D341Med (cell line): Measurements from ENCODE around the gene SLC66A2.
A peak's percentile ranks its signal among the peaks of the same experiment; 100 is the strongest.
"Not testable (repeated sequence)": the region's sequence is repeated elsewhere in the genome, so short reads cannot be mapped to it uniquely, and the experiment has no call there.

Source experiments
- DNase-seq: peaks from one replicate; pipeline ENCODE4 v3.0.0; 2012; ENCODE audit warnings: low spot score

Gene SLC66A2

DNA sequence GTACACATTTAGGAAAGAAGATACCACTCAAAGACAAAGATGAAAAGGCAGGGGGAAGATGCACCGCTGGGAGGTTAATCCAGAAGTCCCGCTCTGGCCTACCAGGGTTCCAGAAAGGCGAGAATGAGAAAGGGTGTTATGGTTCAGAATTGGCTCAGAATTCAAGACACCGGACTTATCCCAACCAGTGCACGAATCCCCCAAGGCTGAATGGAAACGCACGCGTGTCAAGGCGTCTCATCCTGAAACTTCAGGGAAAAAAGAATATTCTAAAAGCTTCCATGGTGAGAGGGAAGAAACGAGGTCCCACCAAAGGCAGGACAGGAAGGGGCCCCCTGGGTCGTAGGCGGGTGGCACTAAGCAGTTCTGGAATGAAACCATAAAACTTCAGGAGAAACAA, 71.9 kb downstream of the SLC66A2 start:
- no peak for DNase-seq

- no peak for DNase-seq
Measured at GRCh38 chr18:79878741-79879378, 72.6 kb downstream of the SLC66A2 start.

DNA sequence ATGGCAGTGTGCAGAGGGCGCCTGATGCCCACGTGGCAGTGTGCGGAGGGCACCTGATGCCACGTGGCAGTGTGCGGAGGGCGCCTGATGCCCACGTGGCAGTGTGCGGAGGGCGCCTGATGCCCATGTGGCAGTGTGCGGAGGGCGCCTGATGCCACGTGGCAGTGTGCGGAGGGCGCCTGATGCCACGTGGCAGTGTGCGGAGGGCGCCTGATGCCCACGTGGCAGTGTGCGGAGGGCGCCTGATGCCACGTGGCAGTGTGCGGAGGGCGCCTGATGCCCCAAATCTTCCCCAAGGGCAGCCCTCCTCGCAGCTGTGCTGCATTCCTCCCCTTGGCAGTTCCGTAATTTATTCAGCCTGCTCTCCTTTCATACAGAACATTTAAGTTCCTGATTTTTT, 73.2 kb downstream of the SLC66A2 start:
- not testable (repeated sequence) for DNase-seq

DNA sequence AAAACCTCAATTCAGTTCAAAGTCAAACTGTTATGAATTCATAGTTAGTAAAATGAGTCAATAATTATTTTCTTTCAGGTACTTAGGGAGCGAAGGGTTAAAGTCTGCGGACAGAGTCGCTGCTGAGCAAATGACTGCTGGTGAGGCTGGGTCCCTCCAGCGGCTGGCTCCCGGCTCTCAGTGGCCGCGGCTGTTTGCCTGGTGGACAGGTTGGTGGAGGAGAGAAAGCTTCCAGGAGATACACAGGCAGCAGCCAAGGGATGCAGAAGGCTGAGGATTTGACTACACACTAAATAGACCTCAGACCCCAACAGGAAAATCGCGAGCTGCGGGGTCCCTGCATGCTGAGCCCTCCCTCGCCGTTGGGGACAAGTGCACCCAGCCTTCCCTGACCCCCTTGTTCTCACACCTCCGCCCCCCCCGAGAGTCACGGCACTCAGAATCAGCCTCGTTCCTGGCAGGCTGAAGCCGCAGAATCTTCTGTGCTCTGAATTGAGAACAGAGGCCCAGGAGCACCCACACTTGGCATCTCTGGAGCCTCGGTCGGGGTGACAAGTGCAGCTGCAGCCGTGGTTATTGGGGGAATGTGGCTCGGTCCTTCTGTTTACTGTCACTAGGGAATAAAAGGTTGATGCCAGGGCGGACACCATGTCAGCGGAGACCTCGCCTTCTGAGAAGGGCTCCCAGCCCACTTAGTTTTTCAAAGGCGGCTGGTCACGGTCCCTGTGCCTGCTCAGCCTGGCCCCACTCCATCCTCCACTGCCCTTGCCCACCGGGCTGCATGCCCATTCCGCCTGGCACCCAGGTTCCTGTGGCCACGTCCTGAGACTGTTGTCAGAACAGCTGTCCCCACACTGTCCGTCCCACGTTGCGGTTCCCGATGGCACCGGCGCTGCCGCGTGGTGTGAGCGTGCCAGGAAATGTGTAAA, 74.0 kb downstream of the SLC66A2 start:
- DNase-seq = no peak

DNA sequence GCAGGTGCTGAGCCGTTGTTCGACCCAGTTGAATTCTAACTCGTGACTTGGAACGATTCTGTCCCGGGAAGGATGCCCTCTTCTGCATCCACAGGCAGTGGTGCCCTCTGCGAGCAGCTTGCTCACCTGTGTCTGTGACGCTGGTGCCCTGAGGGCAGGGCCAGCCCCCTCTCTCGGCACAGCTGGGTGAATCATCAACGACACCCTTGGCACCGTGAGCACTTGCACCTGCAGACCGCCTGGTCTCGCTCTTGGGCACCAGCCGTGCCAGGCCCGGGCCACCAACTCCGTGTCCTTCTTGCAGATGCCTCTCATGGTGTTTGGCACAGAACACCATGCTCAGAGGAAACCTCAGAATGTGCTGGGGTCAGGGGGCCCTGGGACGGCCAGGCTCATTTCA, 75.0 kb downstream of the SLC66A2 start:
- DNase-seq = no peak

DNA sequence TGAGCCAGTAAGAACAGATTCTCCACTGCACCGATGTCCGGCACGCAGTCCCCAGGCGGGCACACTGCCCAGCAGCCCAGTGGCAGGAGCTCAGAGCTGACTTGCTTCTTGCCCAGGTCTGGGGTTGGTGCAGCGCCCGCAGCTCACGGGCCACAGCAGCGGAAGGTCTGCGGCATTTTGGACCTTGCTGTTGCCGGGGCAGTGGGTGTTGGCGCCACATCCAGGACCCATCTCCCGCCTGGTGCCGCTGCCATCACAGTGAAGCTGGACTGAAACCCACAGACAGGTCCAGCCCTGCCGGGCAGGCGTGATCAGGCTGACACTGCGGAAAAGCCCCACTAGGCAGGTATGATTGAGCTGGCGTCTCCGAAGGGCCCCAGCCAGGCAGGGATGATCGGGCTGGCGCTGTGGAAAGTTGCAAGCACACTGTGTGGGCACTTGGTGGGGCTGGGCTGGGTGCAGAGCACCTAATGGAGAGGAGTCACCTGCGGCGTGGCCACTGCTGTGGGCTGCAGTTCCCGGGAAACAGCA, 75.5 kb downstream of the SLC66A2 start:
- DNase-seq = no peak

- DNase-seq = no peak
Measured at GRCh38 chr18:79875531-79875919, 75.9 kb downstream of the SLC66A2 start.

DNA sequence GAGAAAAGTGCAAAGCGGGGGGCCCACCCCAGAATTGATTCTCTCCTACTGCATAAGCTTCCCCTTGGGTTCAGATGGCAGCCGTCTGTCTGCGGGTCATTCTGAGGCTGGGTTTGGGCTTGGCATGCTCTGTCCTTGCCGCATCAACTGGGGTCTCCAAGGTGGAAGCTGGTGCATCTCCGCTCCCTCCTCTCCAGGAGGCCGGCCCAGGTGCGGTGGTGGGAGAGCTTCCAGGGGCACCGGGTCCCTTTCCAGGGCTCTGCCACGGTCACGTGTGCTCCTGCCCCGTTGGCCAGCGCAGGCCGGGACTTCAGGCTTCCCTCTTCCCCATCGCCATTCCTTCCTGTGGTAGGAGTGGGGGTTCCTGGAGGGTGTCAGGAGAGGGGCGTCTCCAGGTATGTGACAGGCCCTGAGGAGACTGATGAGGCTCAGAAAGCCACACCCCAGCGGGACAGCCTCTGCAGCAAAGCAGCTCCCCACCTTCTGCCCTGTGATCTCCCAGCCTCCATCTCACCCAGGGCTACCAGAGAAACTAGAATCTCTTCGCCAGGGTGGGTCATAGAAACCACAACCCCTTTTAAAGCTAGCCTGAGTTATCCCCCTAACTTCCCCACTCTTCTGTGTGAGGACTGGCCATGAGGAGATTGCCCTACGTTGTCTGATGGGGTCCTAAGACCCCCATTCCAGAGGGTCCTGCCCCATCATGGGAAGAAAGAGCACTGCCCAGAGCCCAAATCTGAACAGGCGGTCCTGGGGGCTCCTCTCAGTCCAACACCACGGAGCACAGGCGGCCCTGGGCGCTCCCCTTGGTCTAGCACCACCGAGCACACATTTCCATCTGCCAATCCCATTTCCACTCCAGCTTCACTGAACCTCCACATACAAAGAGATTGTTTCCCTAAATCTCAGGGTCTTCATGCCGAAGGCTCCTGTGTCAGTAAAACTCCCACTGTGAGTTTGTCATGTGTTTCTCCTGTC, 76.6 kb downstream of the SLC66A2 start:
- DNase-seq = no peak

GRCh38 chr18:79873449-79874110, 77.9 kb downstream of the SLC66A2 start:
- no peak for DNase-seq

- DNase-seq = no peak
Measured at GRCh38 chr18:79872527-79873444, 78.7 kb downstream of the SLC66A2 start.

- peak; percentile 40 for DNase-seq
Measured at GRCh38 chr18:79871481-79872091, 79.9 kb downstream of the SLC66A2 start.

- DNase-seq = no peak
Measured at GRCh38 chr18:79871026-79871390, 80.4 kb downstream of the SLC66A2 start.

DNA sequence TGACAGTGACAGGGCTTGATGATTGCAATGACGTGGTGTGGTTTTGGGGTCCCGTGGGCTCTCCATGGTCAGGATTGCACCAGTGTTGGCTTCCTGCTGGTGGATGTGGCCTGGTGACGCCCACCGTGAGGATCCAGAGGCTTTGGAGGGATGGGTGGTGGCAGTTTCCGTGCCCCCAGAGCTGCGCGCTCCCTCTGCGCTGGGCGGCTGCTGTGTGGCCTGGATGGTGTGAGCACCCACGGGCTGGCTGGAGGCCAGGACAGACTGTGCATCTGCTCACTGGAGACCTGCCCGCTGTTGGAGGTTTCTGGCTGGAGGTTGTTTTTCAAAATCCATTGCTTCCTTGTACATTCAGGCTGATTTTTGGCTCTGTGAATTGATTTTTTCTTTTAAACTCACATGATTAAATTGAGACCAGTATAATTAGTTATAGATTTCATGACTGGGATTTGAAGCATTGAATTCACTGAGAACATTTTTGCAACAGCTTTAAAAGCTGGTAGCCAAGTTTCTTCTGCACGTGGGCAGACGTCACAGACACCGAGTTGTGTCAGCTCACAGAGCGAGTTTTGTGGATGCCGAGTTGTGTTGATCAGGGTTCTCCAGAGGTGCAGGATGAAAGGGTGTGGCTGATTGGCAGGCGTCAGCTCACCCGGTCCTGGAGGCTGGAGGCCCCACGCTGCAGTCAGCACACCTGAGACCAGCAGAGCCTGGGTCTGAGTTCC, 81.0 kb downstream of the SLC66A2 start:
- DNase-seq = peak; percentile 41

DNA sequence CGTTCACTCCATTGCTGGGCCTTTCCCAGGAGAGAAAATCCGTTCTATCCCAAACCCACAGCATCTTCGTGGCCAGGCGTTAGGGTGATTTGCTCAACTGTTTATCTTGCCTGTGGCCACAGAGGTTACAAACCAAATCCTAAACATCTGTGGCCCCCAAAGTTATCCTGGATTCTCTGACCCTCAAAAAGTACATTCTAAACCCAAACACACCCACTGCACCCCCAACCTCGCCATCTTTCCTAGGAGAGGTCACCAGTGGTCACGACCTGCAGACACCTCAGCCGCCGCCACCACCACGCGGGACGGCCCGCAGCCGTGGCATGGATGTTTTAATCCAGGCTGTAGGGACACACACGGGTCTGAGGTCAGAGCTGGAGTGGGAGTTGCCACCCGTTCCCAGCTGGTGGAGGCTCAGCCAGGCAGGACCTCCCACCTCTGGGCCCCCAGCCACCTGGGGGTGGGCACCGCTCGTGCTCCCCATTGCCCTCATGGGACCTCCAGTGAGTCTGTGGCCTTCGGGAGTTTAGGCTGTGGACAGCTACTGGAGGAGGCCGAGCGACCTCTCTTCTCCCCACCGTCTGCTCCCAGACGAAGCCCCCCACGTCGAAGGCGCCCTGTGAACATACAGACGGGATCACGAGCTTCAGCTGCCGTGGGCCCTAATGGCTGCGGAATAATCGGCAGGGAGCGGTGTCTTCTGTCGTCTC, 81.7 kb downstream of the SLC66A2 start:
- DNase-seq = no peak

DNA sequence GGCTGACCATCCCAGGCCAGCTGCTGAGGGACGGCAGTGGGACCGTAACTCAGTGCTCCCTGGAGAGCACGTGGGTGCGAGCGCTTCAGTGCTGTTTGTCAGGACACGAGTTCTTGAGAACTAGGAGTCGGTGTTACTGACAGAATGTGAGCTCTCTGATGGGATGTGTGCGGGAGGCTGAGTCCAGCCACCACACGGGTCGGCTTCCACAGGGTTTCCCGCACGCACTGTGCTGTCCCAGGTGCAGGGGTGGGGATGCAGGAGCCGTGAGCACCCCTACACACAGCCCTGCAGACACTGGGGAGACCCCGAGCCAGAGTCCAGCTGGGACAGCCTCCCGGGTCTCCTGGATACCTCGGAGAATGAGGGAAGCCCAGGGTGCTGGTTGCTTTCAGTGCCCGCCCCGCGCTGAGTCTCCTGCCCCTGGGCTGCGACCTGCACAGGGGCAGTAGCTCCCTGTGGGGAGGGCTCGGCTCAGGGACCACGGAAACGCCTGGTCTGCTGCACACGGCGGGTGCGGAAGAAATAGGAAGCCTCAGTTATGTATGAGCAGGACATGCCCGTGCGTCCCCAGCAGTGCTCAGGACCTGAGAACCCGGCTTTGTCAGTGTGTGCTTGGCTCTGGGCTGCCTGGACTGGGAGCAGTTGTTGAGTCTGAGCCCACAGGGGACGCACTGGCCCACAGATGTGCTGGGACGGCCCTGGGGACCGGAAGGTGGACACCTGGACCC, 82.5 kb downstream of the SLC66A2 start:
- DNase-seq = no peak

- no peak for DNase-seq
Measured at GRCh38 chr18:79868168-79868784, 83.2 kb downstream of the SLC66A2 start.

- DNase-seq = no peak
Measured at GRCh38 chr18:79867666-79868065, 83.8 kb downstream of the SLC66A2 start.
